ENCODE data around the gene KDF1. TPM values are rescaled to one million over a fixed set of nuclear protein-coding genes. Genes with fewer than 3 reads are reported as not detected.

KDF1 gene
- total and polyA plus RNA-seq, 2 of the 13 experiments (the other 11 are each of a cell fraction or from before 2014, with no cell fraction given): 1.9 to 4.9 TPM

- no peak for TF ChIP-seq ZNF224 (CRISPR knock-in tag; IDR thresholded peaks at IDR 0.05)
- TF ChIP-seq SUZ12 (IDR thresholded peaks at IDR 0.05; ENCODE audit: low read depth, low read length): no peak
- TF ChIP-seq, protein P1, sequence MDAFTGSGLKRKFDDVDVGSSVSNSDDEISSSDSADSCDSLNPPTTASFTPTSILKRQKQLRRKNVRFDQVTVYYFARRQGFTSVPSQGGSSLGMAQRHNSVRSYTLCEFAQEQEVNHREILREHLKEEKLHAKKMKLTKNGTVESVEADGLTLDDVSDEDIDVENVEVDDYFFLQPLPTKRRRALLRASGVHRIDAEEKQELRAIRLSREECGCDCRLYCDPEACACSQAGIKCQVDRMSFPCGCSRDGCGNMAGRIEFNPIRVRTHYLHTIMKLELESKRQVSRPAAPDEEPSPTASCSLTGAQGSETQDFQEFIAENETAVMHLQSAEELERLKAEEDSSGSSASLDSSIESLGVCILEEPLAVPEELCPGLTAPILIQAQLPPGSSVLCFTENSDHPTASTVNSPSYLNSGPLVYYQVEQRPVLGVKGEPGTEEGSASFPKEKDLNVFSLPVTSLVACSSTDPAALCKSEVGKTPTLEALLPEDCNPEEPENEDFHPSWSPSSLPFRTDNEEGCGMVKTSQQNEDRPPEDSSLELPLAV (CRISPR knock-in tag; conservative IDR thresholded peaks at IDR 0.05; ENCODE audit: low read depth): no peak
- 0 out of 2 replicates have a peak, but pooled peaks have one; percentile 37 for TF ChIP-seq SP2 (CRISPR knock-in tag; IDR thresholded peaks at IDR 0.05)
- TF ChIP-seq SNAPC2 (CRISPR knock-in tag; IDR thresholded peaks at IDR 0.05): peak; percentile 67; the same call in 1 of the 2 replicates
- peak; percentile 87 for TF ChIP-seq FOXP4 (CRISPR knock-in tag; IDR thresholded peaks at IDR 0.05)
- peak; percentile 92; the same call in 1 of the 2 replicates for TF ChIP-seq SMAD1 (CRISPR knock-in tag; IDR thresholded peaks at IDR 0.05; ENCODE audit: borderline replicate concordance, low read depth)
- peak; percentile 65; the same call in 1 of the 2 replicates for TF ChIP-seq NAIF1 (CRISPR knock-in tag; IDR thresholded peaks at IDR 0.05; ENCODE audit: borderline replicate concordance)
- no peak for TF ChIP-seq ZNF747 (CRISPR knock-in tag; IDR thresholded peaks at IDR 0.05; ENCODE audit: borderline replicate concordance)
- TF ChIP-seq ZSCAN12 (CRISPR knock-in tag; IDR thresholded peaks at IDR 0.05): no peak
- peak; percentile 61; the same call in 1 of the 2 replicates for TF ChIP-seq ZNF142 (CRISPR knock-in tag; IDR thresholded peaks at IDR 0.05)
- TF ChIP-seq, protein P2, sequence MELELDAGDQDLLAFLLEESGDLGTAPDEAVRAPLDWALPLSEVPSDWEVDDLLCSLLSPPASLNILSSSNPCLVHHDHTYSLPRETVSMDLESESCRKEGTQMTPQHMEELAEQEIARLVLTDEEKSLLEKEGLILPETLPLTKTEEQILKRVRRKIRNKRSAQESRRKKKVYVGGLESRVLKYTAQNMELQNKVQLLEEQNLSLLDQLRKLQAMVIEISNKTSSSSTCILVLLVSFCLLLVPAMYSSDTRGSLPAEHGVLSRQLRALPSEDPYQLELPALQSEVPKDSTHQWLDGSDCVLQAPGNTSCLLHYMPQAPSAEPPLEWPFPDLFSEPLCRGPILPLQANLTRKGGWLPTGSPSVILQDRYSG (CRISPR knock-in tag; IDR thresholded peaks at IDR 0.05): no peak
These were observed 22.1 kb downstream of the KDF1 start (continued) for GRCh38 chr1:26938004-26938658.
